Endothelial cell of umbilical vein (primary cell): ENCODE results near the gene KCNAB2. TPM values are rescaled to one million over a fixed set of nuclear protein-coding genes. Genes with fewer than 3 reads are reported as not detected.

ENCODE experiments used
- BruUV-seq: library from RNA; stranded (reverse); fragments of 400-500 nt; replicated peaks from 2 replicates; lab custom pipeline; 2021; lab: Mats Ljungman, UMichigan
- CTCF ChIA-PET: fragments of 300-600, 350-600 bp; sonication (Branson Sonifier 250); formaldehyde crosslinking; loops from one replicate; lab custom pipeline; 2021; ENCODE audit warnings: antibody characterized with exemption, inconsistent platforms; lab: Charles Lee
- POLR2A ChIA-PET: fragments of 300-600, 350-600 bp; sonication (Branson Sonifier 250); formaldehyde crosslinking; loops from one replicate; lab custom pipeline; 2021; ENCODE audit warnings: antibody characterized with exemption, inconsistent platforms; lab: Charles Lee
- DNase-seq: peaks from one replicate; pipeline ENCODE4 v3.0.0-alpha.2; 2011; ENCODE audit warnings: low read depth, low spot score
- FAIRE-seq: peaks from 2 replicates; lab custom pipeline; 2011; peaks lifted over from hg19 to GRCh38; lab: Jason Lieb, UNC
- H2AFZ ChIP-seq: 2 replicates; pipeline ENCODE4 v1.6.0; 2012; ENCODE audit warnings: low read depth, low read length, control low read depth, inconsistent platforms
- H3K27ac ChIP-seq: 2 replicates; pipeline ENCODE4 v1.5.1; 2011; ENCODE audit warnings: low read depth, mild to moderate bottlenecking, control low read depth, low read length, moderate library complexity; ENCODE audit not compliant: insufficient read depth
- H3K27me3 ChIP-seq, 2 experiments: 2 replicates each; pipeline versions ENCODE4 v1.6.0 to v1.6.1; 2011; ENCODE audit warnings: low read length in 2 of 2, mixed read lengths in 1 of 2; ENCODE audit not compliant: control insufficient read depth in 2 of 2, insufficient read depth in 2 of 2
- H3K36me3 ChIP-seq, 2 experiments: 2 replicates in 1 of 2; 3 replicates in 1 of 2; pipeline ENCODE4 v1.5.1; 2011; ENCODE audit warnings: low read length in 2 of 2, mild to moderate bottlenecking in 1 of 2, moderate library complexity in 1 of 2; ENCODE audit not compliant: control insufficient read depth in 2 of 2, insufficient read depth in 2 of 2; ENCODE audit errors: extremely low read depth in 1 of 2
- H3K4me1 ChIP-seq: 3 replicates; pipeline ENCODE4 v1.5.1; 2011; ENCODE audit warnings: mild to moderate bottlenecking, low read length; ENCODE audit not compliant: control insufficient read depth, insufficient read depth; ENCODE audit errors: extremely low read depth
- H3K4me2 ChIP-seq: 2 replicates; pipeline ENCODE4 v1.6.1; 2011; ENCODE audit warnings: low read length, control low read depth, mixed read lengths; ENCODE audit not compliant: insufficient read depth
- H3K4me3 ChIP-seq, 3 experiments: fragments of 200-600 bp in 1 of 3; sonication (generic), shearing (Covaris generic) in 1 of 3; replicated peaks in 1 of 3; 2 replicates each; pipeline ENCODE4 v1.5.1; 2011 to 2016; ENCODE audit warnings: control low read depth in 3 of 3, low read length in 3 of 3, mild to moderate bottlenecking in 2 of 3, inconsistent platforms in 1 of 3, low read depth in 1 of 3, moderate library complexity in 1 of 3; ENCODE audit not compliant: insufficient read depth in 1 of 3
- H3K79me2 ChIP-seq: 2 replicates; pipeline ENCODE4 v1.6.0; 2012; ENCODE audit warnings: low read length, inconsistent platforms; ENCODE audit not compliant: control insufficient read depth, insufficient read depth
- H3K9ac ChIP-seq: replicated peaks from 2 replicates; pipeline ENCODE3; 2011; ENCODE audit warnings: low read length, control low read depth; ENCODE audit not compliant: insufficient read depth; ENCODE audit errors: extremely low read depth
- H3K9me1 ChIP-seq: replicated peaks from 3 replicates; pipeline ENCODE4 v1.6.0; 2011; ENCODE audit warnings: mild to moderate bottlenecking, low read length; ENCODE audit not compliant: control insufficient read depth, insufficient read depth; ENCODE audit errors: extremely low read depth
- H3K9me3 ChIP-seq: replicated peaks from 2 replicates; pipeline ENCODE4 v1.5.1; 2012; ENCODE audit warnings: low read length, inconsistent platforms; ENCODE audit not compliant: control insufficient read depth, insufficient read depth
- H4K20me1 ChIP-seq: replicated peaks from 2 replicates; pipeline ENCODE3; 2011; ENCODE audit warnings: mild to moderate bottlenecking, low read length; ENCODE audit not compliant: control insufficient read depth, insufficient read depth; ENCODE audit errors: extremely low read depth
- EZH2 ChIP-seq: IDR thresholded peaks from 2 replicates; pipeline ENCODE4 v1.6.1; 2012; ENCODE audit warnings: borderline replicate concordance, low read depth, mild to moderate bottlenecking, moderate library complexity, low read length, inconsistent platforms; ENCODE audit not compliant: severe bottlenecking
- FOS ChIP-seq: IDR thresholded peaks from 2 replicates; pipeline ENCODE4 v1.6.1; 2011; ENCODE audit warnings: mild to moderate bottlenecking, low read length, moderate library complexity, borderline replicate concordance; ENCODE audit not compliant: insufficient read depth
- GATA2 ChIP-seq: IDR thresholded peaks from 2 replicates; pipeline ENCODE4 v1.7.0; 2011; ENCODE audit warnings: low read depth, mild to moderate bottlenecking, moderate library complexity, mixed read lengths, low read length; ENCODE audit not compliant: insufficient read length, insufficient read depth
- JUN ChIP-seq: IDR thresholded peaks from 2 replicates; pipeline ENCODE4 v1.6.1; 2011; ENCODE audit warnings: borderline replicate concordance, low read depth; ENCODE audit not compliant: insufficient read length, insufficient read depth
- MYC ChIP-seq: IDR thresholded peaks from one replicate; pipeline ENCODE4 v1.6.1; 2011; ENCODE audit warnings: mild to moderate bottlenecking, low read depth, low read length
- POLR2A ChIP-seq: IDR thresholded peaks from 2 replicates; pipeline ENCODE4 v1.6.1; 2012; ENCODE audit warnings: low read depth, mild to moderate bottlenecking, control low read depth, low read length
- POLR2AphosphoS5 ChIP-seq: IDR thresholded peaks from 2 replicates; pipeline ENCODE4 v1.6.1; 2012; ENCODE audit warnings: low read depth, mild to moderate bottlenecking, control low read depth, low read length, moderate library complexity; ENCODE audit not compliant: insufficient read depth
- dilution Hi-C: fragments of 300-500 bp; cut with MboI; formaldehyde crosslinking; loops from one replicate; pipeline ENCODE4 v1.15.0; 2019; ENCODE audit warnings: low sequenced_read_pairs; ENCODE audit not compliant: extremely low pct_ligation_motif_present
- intact Hi-C: fragments of 100-400 bp; cut with micrococcal nuclease; formaldehyde crosslinking; loops from one replicate; pipeline ENCODE4 v1.10.0; 2022
- polyA plus RNA-seq, 4 experiments: library from polyadenylated mRNA; depleted of rRNA in 3 of 4; stranded (reverse) in 3 of 4; unstranded in 1 of 4; fragments of >200 nt; gene quantifications; 2 replicates each; pipeline versions ENCODE4 v1.2.1 to v1.2.3, GENCODE V29; 2011 to 2012; ENCODE audit warnings: missing spikeins in 1 of 4
- total RNA-seq: library from RNA; stranded (reverse); gene quantifications from 2 replicates; pipeline ENCODE4 v1.2.3, GENCODE V29; 2021
- TF ChIP-seq, protein P1 (sequence below): IDR thresholded peaks from 2 replicates; pipeline ENCODE4 v1.6.1; 2011; ENCODE audit not compliant: insufficient read depth, insufficient read length
- TF ChIP-seq, protein P2 (sequence below), 2 donors: IDR thresholded peaks; 1 replicate in 1 of 2; 2 replicates in 1 of 2; pipeline ENCODE4 v1.5.1; 2011; ENCODE audit warnings: low read length in 2 of 2, mild to moderate bottlenecking in 2 of 2, moderate library complexity in 2 of 2, control low read depth in 1 of 2, inconsistent platforms in 1 of 2, low read depth in 1 of 2; ENCODE audit not compliant: insufficient read depth in 1 of 2; ENCODE audit errors: extremely low read depth in 1 of 2

Gene KCNAB2
- total and polyA plus RNA-seq, 2 donors (not counting 3 experiments of a cell fraction or from before 2014, with no cell fraction given), result 2.4 to 3.8 TPM

- no peak for FAIRE-seq
- CTCF ChIA-PET, result no interaction called here
Measured at GRCh38 chr1:6129313-6129712, 83.6 kb downstream of the KCNAB2 start.

More at GRCh38 chr1:6129313-6129712, 83.6 kb downstream of the KCNAB2 start:
- Histone ChIP-seq H3K27ac (no peak overlapping the region), H3K27me3 (no peaks in the 10 kb centered on the region), H3K4me1 (no peaks in the 10 kb centered on the region), H3K4me2 (no peak overlapping the region), H3K9me1 (no peaks in the 10 kb centered on the region), H3K36me3 (no peaks in the 10 kb centered on the region), H2AFZ (no peak overlapping the region), H3K9me3 (no peaks in the 10 kb centered on the region), H3K4me3 (no peak overlapping the region), H3K79me2 (no peaks in the 10 kb centered on the region), H4K20me1 (no peaks in the 10 kb centered on the region), H3K9ac (no peak overlapping the region)
- POLR2A ChIA-PET, result no interaction called here
- TF ChIP-seq POLR2AphosphoS5 (no peak), GATA2 (no peak), FOS (no peak), POLR2A (no peak), JUN (no peak), MYC (no peak), EZH2 (no peak)
- TF ChIP-seq, protein P1, sequence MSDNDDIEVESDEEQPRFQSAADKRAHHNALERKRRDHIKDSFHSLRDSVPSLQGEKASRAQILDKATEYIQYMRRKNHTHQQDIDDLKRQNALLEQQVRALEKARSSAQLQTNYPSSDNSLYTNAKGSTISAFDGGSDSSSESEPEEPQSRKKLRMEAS, result no peak
- TF ChIP-seq, protein P2, sequence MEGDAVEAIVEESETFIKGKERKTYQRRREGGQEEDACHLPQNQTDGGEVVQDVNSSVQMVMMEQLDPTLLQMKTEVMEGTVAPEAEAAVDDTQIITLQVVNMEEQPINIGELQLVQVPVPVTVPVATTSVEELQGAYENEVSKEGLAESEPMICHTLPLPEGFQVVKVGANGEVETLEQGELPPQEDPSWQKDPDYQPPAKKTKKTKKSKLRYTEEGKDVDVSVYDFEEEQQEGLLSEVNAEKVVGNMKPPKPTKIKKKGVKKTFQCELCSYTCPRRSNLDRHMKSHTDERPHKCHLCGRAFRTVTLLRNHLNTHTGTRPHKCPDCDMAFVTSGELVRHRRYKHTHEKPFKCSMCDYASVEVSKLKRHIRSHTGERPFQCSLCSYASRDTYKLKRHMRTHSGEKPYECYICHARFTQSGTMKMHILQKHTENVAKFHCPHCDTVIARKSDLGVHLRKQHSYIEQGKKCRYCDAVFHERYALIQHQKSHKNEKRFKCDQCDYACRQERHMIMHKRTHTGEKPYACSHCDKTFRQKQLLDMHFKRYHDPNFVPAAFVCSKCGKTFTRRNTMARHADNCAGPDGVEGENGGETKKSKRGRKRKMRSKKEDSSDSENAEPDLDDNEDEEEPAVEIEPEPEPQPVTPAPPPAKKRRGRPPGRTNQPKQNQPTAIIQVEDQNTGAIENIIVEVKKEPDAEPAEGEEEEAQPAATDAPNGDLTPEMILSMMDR (IDR thresholded peaks at IDR 0.05; ENCODE audit: extremely low read depth in 1 of 2, insufficient read depth in 1 of 2, low read depth in 1 of 2, low read length in 2 of 2), result no peak
- intact Hi-C loops, result no loop called here
- no peak for DNase-seq
- BruUV-seq, result no TSS peak
- dilution Hi-C loops, result no loop called here
